Stimulated activated CD4-positive, alpha-beta T cell treated with anti-CD3 and anti-CD28 coated beads, Interleukin-1b, Interleukin-23, amount 100 ng/mL, for 24 hours (primary cell): ENCODE data around the gene PIGS.

Experiments used
- DNase-seq, 4 experiments: peaks; one replicate each; pipeline ENCODE4 v3.0.0-alpha.2; 2020; ENCODE audit warnings: low read depth in 4 of 4, low spot score in 1 of 4

Gene PIGS

GRCh38 chr17:28511858-28512461 is 59.4 kb downstream of the PIGS start:
- no peak for DNase-seq

GRCh38 chr17:28509789-28510188 is 61.5 kb downstream of the PIGS start:
- DNase-seq = no peak

GRCh38 chr17:28508211-28508724 is 63.1 kb downstream of the PIGS start:
- DNase-seq = no peak

GRCh38 chr17:28507567-28508203 is 63.6 kb downstream of the PIGS start:
- DNase-seq = no peak

- DNase-seq = no peak
These were observed 64.4 kb downstream of the PIGS start for GRCh38 chr17:28506763-28507487.

- no peak for DNase-seq
These were observed 65.2 kb downstream of the PIGS start, which contains the start of gene FOXN1 for GRCh38 chr17:28505986-28506665. TSS of gene FOXN1 (plus strand) at chr17:28506348. CDS start at chr17:28523970, 17,622 bp downstream.

GRCh38 chr17:28503420-28503819 is 67.9 kb downstream of the PIGS start:
- no peak for DNase-seq
